ENCODE data around the gene RIPK4.
"Not testable (repeated sequence)": the region's sequence is repeated elsewhere in the genome, so short reads cannot be mapped to it uniquely, and the experiment has no call there.

RIPK4 gene

GRCh38 chr21:41716751-41717150 lies 50.1 kb downstream of the RIPK4 start:
- no peak for DNase-seq (ENCODE audit: low read depth in 1 of 2, low spot score in 1 of 2)

- no peak for DNase-seq (ENCODE audit: low read depth in 1 of 2, low spot score in 1 of 2)
These were observed 51.1 kb downstream of the RIPK4 start for GRCh38 chr21:41715649-41716281.

- DNase-seq (ENCODE audit: low read depth in 1 of 2, low spot score in 1 of 2) = not testable (repeated sequence)
These were observed 52.5 kb downstream of the RIPK4 start for GRCh38 chr21:41714299-41714865.

- DNase-seq (ENCODE audit: low read depth in 1 of 2, low spot score in 1 of 2) = no peak
These were observed 53.2 kb downstream of the RIPK4 start for GRCh38 chr21:41713495-41714281.

- DNase-seq (ENCODE audit: low read depth in 1 of 2, low spot score in 1 of 2) = no peak
These were observed 54.1 kb downstream of the RIPK4 start for GRCh38 chr21:41712730-41713129.

- DNase-seq (ENCODE audit: low read depth in 1 of 2, low spot score in 1 of 2) = no peak
These were observed 54.7 kb downstream of the RIPK4 start for GRCh38 chr21:41712201-41712600.

- no peak for DNase-seq (ENCODE audit: low read depth in 1 of 2, low spot score in 1 of 2)
These were observed 55.3 kb downstream of the RIPK4 start for GRCh38 chr21:41711416-41712007.

- no peak for DNase-seq (ENCODE audit: low read depth in 1 of 2, low spot score in 1 of 2)
These were observed 56.1 kb downstream of the RIPK4 start for GRCh38 chr21:41710823-41711160.

GRCh38 chr21:41709965-41710822 lies 56.7 kb downstream of the RIPK4 start:
- no peak for DNase-seq (ENCODE audit: low read depth in 1 of 2, low spot score in 1 of 2)

GRCh38 chr21:41709166-41709565 lies 57.7 kb downstream of the RIPK4 start:
- no peak for DNase-seq (ENCODE audit: low read depth in 1 of 2, low spot score in 1 of 2)

- no peak for DNase-seq (ENCODE audit: low read depth in 1 of 2, low spot score in 1 of 2)
These were observed 58.9 kb downstream of the RIPK4 start for GRCh38 chr21:41707960-41708330.

- DNase-seq (ENCODE audit: low read depth in 1 of 2, low spot score in 1 of 2) = no peak
These were observed 59.5 kb downstream of the RIPK4 start for GRCh38 chr21:41707231-41707959.

- no peak for DNase-seq (ENCODE audit: low read depth in 1 of 2, low spot score in 1 of 2)
These were observed 60.2 kb downstream of the RIPK4 start for GRCh38 chr21:41706678-41707077.

- DNase-seq (ENCODE audit: low read depth in 1 of 2, low spot score in 1 of 2) = no peak
These were observed 60.6 kb downstream of the RIPK4 start for GRCh38 chr21:41706263-41706639.

- DNase-seq (ENCODE audit: low read depth in 1 of 2, low spot score in 1 of 2) = no peak
These were observed 61.1 kb downstream of the RIPK4 start for GRCh38 chr21:41705546-41706262.

GRCh38 chr21:41703857-41704501 lies 62.9 kb downstream of the RIPK4 start:
- no peak for DNase-seq (ENCODE audit: low read depth in 1 of 2, low spot score in 1 of 2)

GRCh38 chr21:41701749-41702148 lies 65.1 kb downstream of the RIPK4 start:
- no peak for DNase-seq (ENCODE audit: low read depth in 1 of 2, low spot score in 1 of 2)

GRCh38 chr21:41699311-41699710 lies 67.5 kb downstream of the RIPK4 start:
- DNase-seq (ENCODE audit: low read depth in 1 of 2, low spot score in 1 of 2) = no peak

GRCh38 chr21:41698071-41698470 lies 68.8 kb downstream of the RIPK4 start:
- no peak for DNase-seq (ENCODE audit: low read depth in 1 of 2, low spot score in 1 of 2)
